HG02763 (cell line): ENCODE data around the gene SNRNP200.

Experiments
- ATAC-seq: cut with Tn5 transposase; IDR thresholded peaks from one replicate; pipeline ENCODE4 v1.9.1; 2021; ENCODE audit warnings: mild to moderate bottlenecking, moderate library complexity; ENCODE audit not compliant: unreplicated experiment

The SNRNP200 gene

GRCh38 chr2:96305091-96305978 lies at the start of gene SNRNP200:
Gene SNRNP200 (minus strand): TSS chr2:96305546. CDS start chr2:96305437, 109 bp downstream.
- ATAC-seq: peak; percentile 95

- no peak for ATAC-seq
Observed at GRCh38 chr2:96354492-96354891, 49.1 kb upstream of the SNRNP200 start.

GRCh38 chr2:96353606-96354101 lies 48.3 kb upstream of the SNRNP200 start:
- no peak for ATAC-seq

- no peak for ATAC-seq
Observed at GRCh38 chr2:96353032-96353561, 47.8 kb upstream of the SNRNP200 start.

GRCh38 chr2:96347395-96347794 lies 42.0 kb upstream of the SNRNP200 start:
- no peak for ATAC-seq

- ATAC-seq: no peak
Observed at GRCh38 chr2:96345868-96346462, 40.6 kb upstream of the SNRNP200 start.

- no peak for ATAC-seq
Observed at GRCh38 chr2:96345438-96345837, 40.1 kb upstream of the SNRNP200 start.

- ATAC-seq: peak; percentile 62
Observed at GRCh38 chr2:96344011-96344410, 38.7 kb upstream of the SNRNP200 start.

- ATAC-seq: no peak
Observed at GRCh38 chr2:96342085-96342484, 36.7 kb upstream of the SNRNP200 start.

- no peak for ATAC-seq
Observed at GRCh38 chr2:96341641-96342040, 36.3 kb upstream of the SNRNP200 start.

- no peak for ATAC-seq
Observed at GRCh38 chr2:96340493-96341414, 35.4 kb upstream of the SNRNP200 start.

GRCh38 chr2:96336873-96337272 lies 31.5 kb upstream of the SNRNP200 start:
- ATAC-seq: no peak

- ATAC-seq: no peak
Observed at GRCh38 chr2:96336104-96336775, 30.9 kb upstream of the SNRNP200 start.

GRCh38 chr2:96333708-96334107 lies 28.4 kb upstream of the SNRNP200 start:
- no peak for ATAC-seq

- ATAC-seq: no peak
Observed at GRCh38 chr2:96330407-96330806, 25.1 kb upstream of the SNRNP200 start.

- ATAC-seq: no peak
Observed at GRCh38 chr2:96329874-96330273, 24.5 kb upstream of the SNRNP200 start.

- no peak for ATAC-seq
Observed at GRCh38 chr2:96329456-96329855, 24.1 kb upstream of the SNRNP200 start.

- ATAC-seq: no peak
Observed at GRCh38 chr2:96326990-96327820, 21.9 kb upstream of the SNRNP200 start.

GRCh38 chr2:96326564-96326963 lies 21.2 kb upstream of the SNRNP200 start:
- no peak for ATAC-seq
